Stimulated activated CD8-positive, alpha-beta memory T cell treated with anti-CD3 and anti-CD28 coated beads, Interleukin-12 subunit alpha, Interleukin-12 subunit beta, amount 100 ng/mL, for 4 hours (primary cell): ENCODE results near the gene TRPV5.

Experiments used
- DNase-seq: peaks from one replicate; pipeline ENCODE4 v3.0.0-alpha.2; 2020; ENCODE audit warnings: low read depth

The TRPV5 gene

DNA sequence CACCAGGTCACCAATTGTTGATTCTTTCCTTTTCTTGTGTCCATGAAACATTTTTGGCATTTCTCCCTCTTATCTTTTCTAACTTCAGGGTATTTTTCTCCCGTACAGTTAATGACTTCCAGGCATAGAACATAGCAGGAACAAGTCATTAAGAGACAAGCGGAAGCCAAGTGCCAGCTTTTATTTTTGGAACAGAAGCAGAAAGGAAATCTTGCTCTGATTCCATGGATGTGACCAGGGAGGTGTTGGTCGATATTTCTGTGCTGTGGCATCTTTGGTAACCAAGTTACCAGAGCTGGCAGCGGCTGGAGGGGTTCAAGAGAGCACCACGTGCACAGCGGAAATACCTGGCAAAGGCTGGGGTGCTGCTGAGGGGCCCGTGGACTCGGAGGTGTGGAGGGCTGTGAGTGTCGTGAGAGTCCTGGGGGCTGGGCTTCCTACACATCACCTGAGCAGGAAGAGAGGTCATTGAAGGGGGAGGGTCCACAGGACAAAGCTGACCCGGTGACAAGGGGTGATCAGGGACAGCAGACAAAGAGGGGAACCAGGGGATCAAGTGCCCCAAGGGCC, 7.5 kb upstream of the TRPV5 start:
- DNase-seq: no peak

DNA sequence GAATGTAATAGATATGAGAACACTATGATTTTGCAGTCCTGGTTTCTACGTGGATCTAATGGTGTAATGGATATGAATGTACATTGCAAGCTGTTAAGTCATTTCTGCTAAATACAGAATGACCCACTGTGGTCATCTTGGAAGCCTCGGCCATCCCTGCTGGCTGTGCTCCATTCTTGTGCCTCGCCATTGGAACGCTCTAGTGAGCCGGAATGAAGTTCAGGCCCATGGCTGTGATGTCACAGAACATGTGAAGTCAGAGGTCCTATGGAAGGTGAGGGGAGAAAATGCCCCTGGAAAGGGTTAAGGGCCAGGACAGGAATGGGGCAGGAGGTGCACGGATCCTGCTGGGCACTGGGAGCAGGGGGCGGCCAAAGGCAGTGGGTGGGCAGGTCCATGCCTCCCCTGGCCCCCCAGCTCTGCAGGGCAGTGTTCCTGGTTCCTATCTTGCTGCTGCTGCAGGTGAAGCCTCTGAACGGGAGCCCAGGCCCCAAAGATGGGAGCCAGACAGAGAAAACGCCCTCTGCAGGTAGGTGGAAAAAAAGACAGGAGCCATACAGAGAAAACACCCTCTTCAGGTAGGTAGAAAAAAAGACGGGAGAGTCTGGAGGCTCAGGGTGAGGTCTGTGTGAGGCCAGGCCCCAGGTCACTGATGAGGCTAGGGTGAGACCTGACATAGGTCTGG, 5.8 kb upstream of the TRPV5 start, which contains the start of gene LLCFC1:
LLCFC1 (plus strand) TSS at position 259 of the 685 bp plus-strand sequence; CDS start at position 397, 138 bp downstream.
- no peak for DNase-seq

DNA sequence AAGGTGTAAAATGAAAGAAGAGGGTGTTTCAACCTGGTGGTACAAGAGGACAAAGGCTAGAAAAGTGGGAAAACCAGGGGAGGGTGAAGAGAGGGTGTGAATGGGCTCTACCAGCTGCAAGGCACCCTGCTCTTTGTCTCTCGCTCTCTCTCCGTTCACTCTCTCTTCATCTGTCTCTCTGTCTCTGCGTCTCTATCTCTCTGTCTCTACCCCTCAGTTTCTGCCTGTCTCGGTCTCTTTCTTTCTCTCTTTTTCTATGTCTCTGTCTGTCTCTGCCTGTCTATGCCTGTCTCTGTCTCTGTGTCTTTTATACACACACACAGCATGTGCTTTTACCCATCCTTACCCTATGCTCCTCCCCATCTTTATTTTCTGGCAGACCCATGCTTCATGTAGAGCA, 5.1 kb upstream of the TRPV5 start:
- no peak for DNase-seq

DNA sequence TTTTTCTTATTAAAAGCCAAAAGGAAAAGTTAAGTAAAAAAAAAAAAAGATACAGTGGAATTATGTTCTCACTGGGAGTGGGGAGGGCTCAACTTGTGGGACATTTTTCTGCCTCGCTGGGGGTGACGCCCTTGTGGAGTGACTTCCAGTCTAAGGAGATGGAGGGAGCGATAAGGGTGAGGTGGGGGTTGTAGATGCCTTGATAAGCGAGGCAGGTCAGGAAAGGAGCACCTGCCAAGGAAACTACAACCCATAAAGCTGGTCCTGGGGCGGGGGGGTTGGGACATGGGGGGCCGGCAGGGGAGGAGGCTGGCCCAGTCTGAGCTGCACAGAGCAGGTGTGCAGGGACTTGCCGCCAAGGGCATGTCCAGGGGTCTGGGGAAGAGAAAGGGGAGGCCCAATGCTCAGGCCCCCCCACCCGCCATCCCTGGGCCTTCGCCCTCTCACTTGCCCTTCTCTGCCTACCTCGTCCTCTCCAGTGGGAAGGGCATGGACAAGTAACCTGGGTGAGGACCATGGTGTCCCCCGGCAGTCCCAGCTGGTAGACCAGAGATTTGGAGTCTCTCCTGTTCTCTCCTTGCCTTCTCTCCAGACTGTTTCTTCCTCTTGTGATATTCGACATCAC, 2.5 kb upstream of the TRPV5 start:
- DNase-seq: no peak

DNA sequence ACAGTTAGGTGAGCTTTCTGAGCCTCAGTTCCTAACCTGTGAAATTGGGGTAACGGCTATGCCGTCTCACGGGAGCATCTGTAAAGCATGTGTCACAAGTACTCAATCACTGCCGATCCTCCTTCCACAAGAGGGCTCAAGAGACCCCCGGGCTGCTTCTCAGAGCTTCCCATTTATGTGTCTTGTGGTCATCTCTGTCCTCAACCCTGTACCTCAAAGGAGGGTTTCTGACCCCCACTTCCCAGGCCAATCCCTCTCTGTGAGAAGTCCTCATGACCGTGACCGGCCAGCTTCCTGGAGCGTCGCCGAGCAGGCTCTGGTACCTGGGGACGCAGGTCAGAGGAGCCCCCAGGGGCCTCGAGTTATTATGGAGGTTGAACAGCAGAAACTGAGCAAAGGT, 510 bp upstream of the TRPV5 start:
- DNase-seq: no peak

DNA sequence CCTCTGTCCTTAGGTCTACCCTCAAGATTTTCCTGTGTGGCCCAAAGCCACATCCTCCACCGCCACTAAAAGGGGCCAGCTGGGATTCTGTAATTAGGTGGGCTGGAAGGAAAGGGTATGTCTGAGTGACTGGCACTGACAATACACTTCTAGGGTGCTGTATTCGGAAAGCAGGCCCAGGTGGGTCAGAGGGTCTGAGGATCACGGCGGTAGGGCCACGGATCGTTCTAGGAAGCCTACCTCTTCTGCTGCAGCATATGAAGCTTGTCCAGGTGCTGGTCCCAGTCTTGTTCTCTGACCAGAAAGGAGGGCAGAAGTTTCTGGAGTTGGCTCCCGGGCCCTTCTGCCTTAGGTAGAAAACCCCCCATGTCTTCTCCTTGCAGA, 462 bp downstream of the TRPV5 start:
- DNase-seq: no peak

DNA sequence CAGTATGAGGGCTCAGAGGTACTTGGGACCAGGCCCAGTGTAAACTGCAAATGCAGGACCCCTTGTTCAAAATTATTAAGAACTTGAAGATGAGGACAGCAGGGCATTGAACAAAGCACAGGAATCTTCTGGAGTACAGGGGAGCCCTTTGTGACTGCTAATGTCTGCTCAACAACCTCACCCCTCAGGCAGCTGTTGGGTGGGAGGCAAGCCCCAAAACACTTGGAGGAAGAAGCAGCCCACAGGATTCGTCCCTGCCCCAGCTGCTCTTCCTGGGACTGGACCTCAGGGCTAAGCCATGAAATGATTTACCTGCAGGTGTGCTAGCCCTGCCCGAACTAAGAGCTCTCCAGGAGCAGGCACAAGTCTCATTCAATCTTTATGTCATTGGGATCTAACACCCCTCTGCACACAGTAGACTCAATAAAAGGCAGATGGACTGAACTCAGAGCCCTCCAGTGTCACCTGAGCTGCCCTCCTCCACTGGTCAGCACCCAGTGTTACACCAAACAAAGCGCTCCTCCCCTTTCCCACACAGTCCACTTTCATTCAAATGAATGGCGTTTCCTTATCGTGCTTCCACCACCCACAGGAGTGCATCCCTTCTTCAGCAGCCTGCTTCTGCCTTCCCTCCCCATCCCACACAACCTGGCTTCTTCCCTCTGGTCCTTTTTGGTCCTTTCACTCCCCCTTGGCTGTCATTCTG, 1.0 kb downstream of the TRPV5 start:
- no peak for DNase-seq

DNA sequence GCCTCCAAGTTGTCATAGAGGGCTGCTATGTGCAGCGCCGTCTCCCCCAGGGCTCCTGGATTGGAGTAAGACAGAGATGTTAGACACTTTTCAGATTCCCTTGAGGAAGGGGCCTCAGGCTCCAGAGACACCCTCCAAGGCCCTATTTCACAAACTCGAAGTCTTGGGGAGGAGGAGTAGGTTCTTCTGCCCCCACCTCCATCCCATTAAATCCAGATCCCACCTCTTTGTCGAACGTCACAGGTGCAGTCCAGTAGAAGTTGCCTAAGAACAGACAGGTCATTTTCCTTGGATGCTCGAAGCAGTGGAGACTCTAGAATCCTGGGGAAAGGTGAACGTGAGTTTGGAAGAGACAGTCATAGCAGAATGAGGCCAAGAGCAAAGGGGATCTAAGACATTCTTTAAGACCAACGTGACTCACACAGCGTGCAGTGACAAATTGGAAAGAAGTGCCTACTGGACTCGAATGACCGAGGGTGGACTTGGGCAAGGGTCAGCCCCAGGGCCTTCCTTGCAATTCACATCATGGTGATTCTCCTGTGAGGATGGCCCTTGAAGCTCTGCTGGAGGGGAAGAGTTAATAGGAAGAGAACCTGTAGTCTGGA, 3.3 kb downstream of the TRPV5 start:
- DNase-seq: no peak

DNA sequence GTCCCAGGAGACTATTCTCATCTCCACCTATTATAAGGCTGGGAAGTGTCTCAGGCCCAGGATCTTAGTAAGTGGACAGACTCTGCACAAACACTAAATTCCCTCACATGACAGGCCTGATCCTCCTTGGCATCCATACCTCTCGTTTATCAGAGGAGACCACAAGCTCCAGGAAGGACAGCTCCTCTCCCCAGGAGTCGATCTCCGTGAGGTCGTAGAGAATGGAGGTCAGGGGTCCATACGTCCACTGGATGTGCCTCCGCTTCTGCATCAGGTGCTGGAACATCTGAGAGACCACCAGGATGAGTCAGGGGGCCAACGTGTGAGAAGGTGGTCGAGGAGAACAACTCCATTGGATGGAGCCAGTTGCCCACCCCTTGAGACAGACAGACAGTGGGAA, 5.6 kb downstream of the TRPV5 start:
- DNase-seq: no peak

DNA sequence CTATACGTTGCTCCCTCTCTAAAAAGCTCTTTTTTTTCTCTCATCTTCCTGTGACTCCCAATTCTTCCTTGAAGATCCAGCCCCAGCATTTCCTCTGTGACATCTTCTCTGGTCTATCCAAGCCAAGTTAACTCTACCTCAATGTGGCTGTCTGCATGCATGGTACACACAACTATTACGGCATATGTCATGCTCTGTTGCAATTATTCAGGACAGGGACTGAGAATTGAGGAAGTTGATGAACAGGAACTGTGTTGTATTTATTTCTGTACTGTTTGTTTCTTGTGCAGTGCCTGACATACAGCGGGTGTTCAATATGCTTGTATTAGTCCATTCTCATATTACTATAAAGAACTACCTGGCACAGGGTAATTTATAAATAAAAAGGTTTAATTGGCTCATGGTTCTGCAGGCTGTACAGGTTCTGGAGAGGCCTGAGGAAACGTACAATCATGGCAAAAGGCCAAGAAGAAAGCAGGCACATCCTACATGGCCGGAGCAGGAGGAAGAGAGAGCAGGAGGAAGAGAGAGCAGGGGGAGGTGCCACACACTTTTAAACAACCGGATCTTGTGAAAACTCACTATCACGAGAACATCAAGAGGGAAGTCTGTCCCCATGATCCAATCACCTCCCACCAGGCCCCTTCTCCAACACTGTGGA, 6.3 kb downstream of the TRPV5 start:
- no peak for DNase-seq

DNA sequence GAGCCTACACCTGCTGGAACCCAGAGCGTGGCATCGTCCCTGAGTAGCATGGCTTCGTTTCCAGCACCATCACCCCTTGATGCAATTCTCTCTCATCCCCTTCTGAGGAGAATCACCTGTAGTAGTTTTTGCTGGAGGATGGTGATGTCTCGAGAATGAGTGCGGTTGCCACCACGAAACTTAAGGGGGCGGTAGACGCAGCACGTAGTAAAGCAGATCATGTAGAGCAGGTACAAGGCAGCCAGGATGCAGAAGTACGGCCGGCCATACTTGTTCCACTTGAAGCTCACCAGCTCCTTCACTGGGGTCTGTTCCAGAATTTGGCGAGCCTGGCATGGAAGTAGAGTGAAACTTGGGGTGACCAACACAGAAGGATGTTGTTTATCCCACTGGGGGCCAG, 8.1 kb downstream of the TRPV5 start:
- DNase-seq: no peak

DNA sequence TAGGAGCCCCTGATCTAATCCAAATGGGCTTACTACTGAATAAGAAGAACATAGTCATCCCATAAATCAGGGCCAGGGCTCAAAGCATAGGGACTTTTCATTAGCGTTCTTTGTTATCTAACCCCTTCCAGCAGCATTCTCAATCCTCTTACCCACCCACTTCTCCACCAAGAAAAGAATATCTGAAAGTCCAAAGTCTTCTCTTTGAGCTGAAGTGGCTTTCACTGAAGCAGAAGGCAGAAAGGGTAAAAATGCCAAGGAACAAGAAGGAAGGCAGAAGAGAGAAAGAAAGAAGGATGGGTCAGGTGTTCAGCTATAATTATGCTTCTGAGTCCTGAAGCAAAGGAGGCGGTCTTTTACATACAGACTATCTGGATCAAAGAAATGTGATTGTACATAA, 10.2 kb downstream of the TRPV5 start:
- no peak for DNase-seq

DNA sequence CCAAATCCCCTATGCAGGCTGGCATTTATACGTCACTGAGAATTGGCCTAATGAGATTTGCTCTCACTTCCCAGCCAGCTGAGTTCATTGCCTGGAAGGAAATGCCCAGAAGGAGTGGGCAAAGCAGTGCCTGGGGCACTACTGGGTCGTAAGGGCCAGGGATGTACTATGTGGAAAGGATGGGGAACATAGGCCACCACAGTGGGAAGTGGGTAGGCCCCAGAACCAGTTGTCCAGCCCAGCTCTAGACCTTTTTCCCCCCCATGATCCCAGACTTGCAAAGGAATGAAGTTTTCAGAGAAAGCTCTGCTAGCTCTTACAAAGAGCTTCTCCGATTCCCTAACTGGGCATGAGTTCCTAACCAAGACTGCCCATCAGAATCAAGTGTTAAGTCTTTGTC, 13.9 kb downstream of the TRPV5 start:
- no peak for DNase-seq

DNA sequence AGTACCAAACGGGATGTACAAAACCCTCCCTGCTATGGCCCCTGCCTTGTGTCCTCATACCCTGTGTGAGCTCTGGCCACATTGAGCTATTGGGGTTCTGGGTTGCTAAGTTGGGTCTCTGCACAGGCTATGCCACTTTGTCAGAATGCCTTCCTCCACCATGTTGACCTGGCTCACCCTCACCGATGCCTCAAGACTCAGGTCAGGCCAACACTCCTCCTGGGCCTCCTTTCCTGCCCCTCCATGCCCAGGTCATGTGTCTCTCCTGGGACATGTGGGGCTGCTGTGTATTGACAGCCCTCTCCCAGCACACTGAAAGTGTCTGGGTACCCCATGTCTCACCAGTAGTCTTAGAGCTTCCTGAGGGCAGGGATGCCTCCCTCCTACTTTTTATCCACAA, 14.6 kb downstream of the TRPV5 start:
- no peak for DNase-seq

DNA sequence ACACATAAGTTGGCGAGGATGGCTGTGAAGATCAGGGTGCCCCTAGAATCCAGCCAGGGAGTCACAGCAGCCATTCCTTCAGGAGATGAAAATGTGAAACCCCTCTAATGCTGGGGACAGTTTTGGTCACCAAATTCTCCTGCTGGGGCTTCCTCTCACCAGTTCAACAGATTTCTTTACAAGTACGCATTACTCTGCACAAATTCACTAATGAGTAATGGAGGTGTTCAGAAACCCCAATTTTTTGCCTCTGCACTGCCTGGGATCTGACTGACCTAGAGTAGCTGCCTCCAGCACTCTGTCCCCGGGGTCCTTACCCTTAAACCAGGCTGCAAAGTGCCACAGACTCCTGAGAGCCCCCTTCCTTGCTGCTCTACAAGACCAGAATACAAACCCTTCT, 16.1 kb downstream of the TRPV5 start:
- no peak for DNase-seq

DNA sequence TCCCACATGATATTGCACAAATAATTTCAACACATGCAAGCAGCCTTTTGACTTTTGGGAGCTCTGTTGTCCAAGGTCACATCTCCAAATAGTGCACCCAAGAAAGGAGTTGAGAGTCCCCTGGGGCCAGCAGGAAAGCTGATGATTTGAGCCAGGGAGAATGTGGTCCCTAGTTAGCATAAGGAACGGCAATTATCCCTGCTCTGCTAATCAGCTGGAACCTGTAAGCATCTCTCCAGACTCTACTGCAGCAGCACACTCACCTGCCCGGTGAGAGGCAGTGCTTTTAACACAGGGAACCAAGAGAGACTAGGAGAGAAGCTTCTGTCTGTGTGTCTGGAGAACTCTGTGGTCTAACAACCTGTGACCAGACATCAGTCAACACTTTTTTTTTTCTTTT, 17.0 kb downstream of the TRPV5 start:
- DNase-seq: no peak

DNA sequence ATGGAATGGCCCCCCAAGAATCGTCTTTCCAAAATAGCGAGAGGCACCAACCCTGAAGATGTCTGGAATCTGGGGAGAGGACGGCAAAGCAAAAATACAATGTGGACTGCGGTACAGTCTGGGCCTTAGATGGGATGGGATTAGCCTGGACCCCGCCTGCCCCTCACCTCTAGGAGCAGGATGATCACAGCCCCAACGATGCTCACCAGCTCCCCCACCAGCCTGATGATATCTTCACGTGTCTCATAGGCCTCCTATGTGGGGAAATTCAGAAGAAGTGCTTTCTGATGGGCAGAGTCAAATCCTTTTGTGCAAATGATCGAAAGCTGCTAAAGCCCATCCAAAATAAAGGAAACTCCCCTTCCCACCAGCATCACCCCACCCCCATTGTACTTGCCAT, 18.2 kb downstream of the TRPV5 start:
- no peak for DNase-seq

DNA sequence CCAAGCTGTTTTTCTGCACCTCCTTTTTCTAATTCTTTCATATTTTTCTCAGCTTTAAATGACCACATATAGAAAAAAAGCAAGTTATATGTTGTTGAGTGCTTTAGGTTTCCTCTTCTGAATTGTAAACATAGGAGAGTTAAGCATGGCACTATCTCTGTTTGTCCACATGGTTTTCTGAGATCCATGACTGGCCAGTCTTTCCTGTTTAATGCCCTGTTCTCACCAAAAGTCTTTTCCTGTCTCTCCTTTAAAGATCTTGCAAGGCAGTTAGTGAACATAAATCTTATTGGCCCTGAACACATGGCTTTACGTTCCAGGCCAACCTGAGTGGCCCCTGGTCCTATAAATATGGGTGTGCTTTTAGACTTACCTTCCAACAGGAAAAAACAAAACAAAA, 19.4 kb downstream of the TRPV5 start:
- no peak for DNase-seq

DNA sequence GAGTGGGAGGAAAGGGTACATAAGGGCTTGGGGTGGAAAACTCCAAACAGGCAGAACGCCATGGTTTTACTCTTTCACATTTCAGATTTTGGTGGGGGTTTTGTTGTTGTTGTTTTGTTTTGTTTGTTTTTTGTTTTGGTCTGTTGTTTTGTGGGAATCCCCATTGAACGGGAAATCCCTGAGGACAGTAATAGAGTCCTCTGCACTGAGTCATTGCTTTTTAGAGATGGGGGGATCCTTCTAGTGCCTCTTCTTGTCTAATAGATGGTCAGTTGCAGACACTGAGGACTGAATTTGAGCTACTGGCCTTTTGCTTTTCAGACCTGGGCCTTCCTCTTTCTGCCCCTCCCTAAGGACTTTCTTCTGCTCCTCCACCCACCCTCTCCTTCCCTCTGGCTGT, 20.0 kb downstream of the TRPV5 start:
- no peak for DNase-seq

DNA sequence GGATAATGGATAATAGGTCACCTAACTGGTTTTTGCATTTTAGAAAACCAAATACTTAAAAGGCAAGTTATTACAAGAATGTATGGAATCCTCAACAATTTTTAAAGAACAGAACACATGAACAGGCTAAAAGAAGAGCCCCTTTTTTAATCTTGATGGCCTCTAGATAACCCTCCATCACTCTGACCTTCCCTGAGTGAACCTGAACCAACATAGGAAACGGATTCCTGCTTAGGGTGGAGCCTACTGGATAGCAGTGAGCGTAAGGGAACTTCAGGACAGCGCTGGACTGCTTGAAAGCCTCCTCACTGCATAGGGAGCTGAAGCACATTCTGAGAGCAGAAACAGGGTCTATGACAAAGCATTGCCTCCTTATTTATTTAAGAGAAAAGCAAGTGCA, 20.5 kb downstream of the TRPV5 start:
- no peak for DNase-seq

DNA sequence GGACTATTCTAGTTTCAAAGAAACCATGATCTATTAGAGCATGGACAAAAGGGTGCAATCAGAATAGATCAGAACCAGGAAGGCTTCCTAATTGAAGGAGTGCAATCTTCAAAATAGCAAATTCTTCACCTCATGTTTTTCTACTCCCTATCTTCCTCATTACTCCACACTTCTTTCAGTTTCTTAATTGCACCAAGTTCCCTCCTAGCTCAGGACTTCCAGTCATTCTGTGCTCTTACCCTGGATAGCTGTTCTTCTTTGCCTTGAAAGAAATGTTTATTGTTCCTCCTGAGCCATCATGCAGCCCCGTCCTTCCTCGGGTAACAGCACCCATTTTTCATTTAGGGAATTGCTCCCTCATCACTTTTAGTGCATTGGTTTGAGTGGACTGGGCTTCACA, 23.1 kb downstream of the TRPV5 start:
- no peak for DNase-seq

DNA sequence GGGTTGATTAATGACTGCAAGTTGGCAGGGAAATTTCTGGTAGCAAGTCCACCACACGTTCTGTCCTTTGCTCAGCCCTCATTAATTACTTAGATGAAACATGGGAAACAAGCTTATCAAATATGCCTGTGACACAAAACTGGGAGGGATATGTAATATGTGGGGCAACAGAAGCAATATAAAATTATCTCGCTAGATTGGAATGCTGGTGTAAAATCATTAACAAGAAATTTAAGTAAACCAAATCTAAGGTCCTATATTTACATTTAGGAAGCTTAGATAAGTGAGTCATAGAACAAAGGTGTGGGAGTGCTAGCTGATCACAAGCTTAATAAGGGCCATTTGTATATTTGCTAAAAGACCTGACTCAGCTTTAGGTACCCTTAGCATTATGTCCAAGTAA, 23.5 kb downstream of the TRPV5 start:
- no peak for DNase-seq
